Umbilical cord (tissue), 2 donors: ENCODE results near the gene PSME3IP1. TPM values are rescaled to one million over a fixed set of nuclear protein-coding genes. Genes with fewer than 3 reads are reported as not detected.

Experiments
- DNase-seq: peaks from one replicate; pipeline ENCODE4 v3.0.0-alpha.2; 2015; ENCODE audit warnings: low spot score
- total RNA-seq: library from RNA; depleted of rRNA; stranded (reverse); fragments of >200 nt; gene quantifications from one replicate; pipeline ENCODE4 v1.2.3, GENCODE V29; 2014; ENCODE audit warnings: low replicate concordance; ENCODE audit not compliant: insufficient read depth

PSME3IP1 gene
- total RNA-seq, 1 donor from 2014 or later, result 29.1 TPM

DNA sequence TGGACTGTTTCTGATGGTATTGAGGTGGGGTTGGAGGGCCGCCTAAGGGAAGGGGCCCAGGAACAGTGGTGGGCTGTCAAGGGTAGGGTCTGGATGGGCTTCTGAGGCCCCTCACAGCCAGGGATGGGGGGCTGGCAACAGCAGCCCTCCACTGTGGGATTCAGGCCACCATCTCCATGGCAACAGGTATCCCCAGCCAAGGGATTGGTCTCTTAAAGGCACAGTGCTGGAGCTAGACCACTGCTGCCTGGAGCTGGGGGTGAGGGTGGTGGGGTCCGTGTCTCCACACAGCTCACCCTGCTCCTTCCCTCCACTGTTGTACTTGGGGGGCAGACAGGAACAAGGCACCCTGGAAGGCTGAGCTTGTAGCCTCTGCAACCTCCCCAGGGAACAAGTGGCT is 41.8 kb downstream of the PSME3IP1 start:
- no peak for DNase-seq

DNA sequence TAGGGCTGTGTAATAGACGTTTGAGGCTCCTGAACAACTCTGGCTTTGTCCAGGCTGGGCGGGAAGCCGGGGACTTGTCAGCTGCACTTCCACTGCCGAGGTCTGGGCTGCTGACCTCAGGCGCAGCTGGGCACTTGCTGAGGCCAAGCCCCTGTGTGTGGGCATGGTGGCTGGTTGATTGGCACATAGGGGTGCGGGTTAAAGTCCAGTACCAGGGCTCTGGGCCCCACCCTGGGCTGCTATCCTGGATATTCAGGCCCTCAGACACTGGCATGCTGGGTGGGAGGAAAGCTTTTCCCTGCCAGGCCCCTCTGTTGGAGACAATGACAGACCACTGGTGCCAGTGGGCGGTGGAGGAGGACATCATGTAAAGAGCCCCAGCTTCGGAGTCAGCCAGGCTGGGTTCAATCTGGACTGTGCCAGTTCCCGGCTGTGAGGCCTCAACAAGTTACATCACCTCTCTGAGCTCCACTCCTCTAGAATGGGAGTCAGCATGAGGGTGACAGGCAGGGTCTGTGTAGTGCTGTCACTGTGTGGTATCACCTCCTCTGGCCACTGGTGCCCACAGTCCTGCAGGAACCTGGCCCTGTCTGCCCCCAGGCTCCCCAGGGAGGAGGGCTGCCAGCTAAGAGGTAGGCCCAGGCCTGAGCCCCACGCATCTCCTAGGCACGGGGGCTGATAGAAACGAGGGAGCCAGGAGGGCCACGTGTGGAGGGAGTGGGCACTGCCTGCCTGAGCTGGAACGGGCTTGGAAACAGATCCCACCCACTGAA is 42.5 kb downstream of the PSME3IP1 start:
- DNase-seq, result no peak

DNA sequence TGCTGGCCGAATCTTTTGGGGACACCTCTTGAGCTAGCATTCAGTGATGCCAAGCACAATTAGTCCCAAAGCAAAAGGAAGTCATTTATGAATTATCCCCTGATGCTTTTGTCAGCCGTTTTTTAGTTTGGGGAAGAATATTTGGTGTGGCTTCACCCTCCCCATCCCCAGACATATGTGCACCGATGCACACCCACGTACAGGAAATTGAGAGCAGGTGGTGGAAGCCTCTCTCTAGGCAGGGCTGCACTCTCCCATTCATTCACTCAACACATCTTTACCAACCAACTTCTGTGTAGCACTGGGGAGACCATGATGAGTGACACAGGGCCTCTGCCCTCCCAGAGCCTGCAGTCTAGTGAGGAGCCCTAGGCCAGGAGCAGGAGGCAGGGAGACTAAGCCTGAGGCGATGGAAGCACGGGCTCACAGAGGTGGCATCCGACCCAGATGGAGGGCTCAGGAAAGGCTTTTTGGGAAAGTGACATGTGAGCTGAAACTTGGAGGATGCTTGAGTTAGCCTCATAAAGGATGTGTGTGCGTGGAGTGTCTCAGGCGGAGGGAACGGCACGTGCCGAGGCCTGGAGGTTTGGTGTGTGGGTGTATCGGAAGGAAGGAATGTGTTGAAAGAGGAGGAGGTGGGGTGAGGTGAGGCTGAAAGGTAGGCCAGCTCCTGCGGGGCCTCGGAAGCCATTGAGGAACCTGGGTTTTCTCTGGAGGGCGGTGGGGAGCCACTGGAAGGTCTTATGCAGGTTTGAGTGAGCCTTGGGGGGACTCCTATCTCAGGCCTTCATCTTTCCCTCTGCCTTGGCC is 43.8 kb downstream of the PSME3IP1 start:
- DNase-seq, result no peak

DNA sequence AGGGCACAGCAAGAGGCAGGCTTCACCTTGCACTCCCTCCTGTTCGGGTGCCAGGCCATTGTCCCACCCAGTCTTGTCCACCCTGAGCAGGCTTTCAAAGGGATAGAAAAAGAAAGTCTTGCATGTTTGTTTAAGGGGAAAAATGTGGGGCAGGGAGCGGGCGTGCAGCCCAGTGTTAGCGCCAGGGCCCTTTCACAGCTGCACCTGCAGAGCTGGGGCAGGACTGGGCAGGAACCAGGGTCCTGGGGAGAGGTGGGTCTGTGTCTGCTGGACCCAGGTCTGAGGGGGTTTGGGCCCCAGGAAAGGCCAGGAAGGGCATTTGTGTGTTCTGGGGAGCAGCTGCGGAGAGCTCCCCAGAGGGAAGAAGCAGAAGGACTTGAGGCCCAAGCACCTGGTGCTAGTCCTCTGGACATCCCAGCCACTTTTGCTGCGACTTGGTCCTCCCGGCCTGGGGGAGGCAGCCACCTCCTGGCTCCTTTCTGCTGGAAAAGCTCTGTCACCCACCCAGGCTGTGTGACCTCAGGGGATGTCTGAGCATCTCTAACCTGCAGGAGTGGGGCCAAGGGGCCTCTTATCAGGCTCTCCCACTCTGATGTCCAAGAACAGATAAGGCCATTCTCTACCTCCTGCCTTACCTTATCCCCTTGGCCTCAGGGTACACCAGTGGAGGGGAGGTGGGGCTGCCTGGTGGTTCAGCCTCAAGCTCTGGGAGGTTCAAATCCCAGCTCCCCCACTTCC is 44.7 kb downstream of the PSME3IP1 start:
- no peak for DNase-seq

DNA sequence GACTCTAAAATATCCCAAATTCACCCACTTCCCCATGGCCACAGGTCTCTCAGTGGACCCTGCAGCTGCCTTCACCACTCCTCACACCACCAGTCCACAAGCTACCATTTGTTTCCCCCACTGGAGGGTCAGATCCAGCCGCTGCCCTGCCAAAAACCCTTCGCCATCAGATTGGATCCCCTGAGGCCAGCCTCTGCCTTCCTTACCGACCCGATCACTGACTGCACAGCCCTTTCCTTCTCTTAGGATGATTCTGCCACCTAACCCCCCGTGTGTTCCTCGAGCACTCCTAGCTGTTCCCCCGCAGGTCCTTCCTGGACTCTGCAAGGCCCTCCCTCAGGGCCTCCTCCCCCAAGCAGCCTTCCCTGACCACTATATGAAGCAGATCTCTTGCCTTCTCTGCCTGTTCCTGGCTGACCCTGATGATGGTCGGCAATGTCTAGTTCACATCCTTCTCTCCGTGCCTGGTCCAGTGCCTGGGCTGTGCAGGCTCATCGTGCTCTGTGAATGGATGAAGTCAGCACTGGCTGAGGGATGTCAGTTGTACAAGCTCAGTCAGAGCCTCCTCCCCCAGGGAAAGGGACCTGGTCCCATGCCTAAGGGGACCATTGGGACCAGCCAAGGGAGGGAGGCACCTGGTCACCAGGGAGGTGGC is 47.4 kb downstream of the PSME3IP1 start:
- DNase-seq, result no peak

DNA sequence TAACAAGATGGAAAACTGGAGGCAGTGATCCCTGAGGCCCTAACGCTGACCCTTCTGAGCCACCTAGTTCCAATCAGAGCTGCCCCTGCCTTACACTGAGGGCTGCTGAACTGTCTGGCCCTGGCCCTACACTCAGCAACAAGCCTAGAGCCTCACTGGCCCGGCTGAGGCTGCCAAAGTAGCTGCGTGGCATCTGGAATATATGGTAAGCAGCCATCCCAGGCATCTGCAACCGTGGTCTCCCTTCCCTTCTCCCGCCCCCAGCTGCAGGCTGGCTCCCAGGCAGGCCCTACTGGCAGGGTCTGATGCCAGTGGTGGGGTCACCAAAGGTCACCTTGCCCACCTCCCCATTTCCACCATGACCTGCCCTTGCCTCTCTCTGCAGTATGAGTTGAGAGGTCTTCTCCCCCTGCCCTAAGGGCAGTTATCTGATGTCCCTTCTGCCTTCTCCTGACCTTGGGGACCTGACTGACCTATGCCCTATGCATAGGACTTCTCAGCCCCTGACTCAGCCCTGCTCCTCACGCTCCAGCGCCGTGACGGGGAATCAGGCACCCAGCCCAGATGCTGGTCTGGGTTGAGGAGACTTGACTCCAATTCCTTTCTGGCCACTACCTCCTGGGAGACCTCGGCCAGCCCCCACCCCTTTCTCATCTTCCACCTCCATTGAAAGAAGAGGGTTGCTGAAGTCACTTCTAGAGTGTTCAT is 48.1 kb downstream of the PSME3IP1 start:
- no peak for DNase-seq

DNA sequence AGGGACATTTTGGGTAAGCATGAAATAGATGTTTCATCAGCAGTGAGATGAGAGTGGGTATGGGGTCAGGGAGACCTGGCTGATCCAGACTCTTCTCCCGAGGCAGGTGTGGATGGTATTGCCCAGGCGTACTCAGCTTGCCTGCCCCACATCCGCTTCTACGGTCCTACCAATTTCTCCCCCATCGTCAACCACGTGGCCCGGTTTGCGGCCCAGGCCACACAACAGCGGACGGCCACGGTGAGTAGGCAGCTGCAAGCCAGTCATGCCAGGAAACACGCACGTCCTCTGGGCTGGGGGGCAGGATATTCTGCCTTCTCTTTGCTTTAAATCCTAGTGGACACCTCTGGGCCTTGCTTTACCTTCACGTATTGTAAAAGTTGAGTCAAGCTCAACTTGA is 48.8 kb downstream of the PSME3IP1 start:
- no peak for DNase-seq

DNA sequence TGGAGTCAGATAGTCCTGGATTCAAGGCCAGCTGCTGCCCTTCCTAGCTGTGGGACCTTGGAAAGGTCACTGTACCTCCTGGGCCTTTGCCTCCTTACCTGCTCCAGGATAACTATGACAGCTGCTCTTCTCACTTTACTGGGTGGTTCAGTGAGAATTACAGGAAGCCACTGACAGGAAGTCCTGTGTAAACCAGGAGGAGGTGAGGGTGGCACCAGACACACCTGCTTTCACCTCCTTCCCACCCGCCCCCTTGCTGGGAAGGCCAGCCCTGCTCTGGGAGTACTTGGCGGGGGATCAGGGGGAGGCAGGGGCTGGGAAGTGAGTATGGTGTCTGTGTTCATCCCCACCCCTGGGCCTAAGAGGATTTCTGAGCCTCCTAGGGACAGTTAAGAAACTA is 50.9 kb downstream of the PSME3IP1 start:
- no peak for DNase-seq

DNA sequence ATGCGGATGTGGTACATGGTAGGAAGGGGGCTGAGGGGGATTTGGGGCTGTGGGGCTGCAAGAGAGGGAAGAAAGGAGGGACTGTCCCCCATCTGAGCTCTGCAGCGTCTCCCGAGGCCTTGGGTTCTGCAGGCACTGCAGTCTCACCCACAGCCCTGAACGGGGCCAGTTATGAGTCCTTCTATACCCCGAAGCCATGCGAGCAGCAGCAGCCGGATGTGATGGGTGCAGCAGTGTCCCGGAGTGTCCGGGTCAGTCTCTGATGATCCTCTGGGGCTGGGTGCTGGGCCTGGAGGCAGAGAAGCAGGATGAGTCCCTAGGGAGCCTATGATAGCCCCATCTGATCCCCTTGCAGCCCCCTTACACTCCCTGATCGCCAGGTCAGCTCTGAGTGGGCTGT is 52.0 kb downstream of the PSME3IP1 start:
- DNase-seq, result no peak

DNA sequence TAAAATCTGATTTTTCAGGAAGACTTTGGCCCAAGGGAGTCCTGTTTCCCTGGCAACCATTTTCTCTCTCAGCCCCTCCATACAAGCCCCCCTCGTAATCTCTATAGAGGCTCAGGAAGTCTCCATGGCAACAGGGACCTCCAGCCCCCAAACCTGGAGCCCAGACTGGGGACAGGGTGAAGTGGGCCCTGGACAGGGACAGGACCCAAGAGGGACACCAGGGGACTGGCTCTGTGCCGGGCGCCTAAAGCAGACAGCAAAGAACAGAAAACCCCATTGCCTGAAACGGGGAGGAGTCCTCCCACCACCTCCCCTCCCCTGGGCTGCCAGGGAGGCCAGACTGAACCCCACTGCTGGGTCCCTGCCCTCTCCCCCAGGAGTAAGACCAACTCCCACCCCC is 52.8 kb downstream of the PSME3IP1 start:
- no peak for DNase-seq

DNA sequence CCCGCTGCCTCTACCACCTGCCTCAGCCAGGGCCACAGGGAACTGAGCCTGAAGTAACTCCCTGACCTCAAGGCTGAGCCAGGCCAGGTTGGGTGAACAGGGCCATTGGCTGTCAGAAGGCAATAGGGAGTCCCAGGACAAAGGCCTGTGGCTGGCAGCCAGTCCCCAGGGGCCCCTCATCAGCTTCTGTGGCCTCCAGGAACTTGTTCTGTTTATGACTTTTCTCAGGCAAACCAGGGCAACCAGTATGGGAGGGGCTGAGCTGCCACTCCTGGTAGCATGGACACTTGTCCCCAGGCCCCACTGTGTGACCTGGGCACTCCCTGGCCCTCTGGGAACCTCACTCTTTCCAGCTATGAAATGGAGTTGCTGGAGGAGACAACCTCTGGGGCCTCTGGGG is 53.4 kb downstream of the PSME3IP1 start:
- no peak for DNase-seq

DNA sequence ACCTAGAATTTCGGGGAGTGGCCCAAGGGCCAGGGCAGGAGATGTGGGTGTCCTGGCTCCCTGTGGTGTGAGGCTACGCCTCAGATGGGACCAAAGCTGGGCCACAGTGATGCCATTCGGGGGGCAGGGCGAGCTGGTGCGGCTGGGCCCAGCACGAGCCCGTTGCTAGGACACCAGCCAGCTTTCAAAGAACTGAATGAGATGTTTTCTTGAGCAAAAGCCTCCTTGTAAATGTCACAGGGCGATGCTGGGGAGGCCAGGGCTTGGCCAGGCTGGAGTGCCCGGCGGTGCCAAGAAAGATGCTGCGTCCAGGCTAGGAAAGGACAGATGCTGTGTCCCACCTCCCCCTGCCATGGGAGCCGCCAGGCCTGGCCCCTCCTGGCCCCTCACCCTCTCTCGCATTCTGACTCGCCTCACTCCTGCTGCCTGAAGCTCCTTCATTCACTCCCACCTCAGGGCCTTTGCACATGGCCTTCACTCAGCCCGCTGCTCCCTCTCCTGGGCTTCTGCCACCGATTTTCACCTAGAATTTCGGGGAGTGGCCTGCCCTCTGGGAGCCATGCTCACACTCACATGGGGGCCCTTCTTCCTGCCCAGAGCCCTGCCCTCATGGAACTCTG is 54.4 kb downstream of the PSME3IP1 start:
- no peak for DNase-seq

DNA sequence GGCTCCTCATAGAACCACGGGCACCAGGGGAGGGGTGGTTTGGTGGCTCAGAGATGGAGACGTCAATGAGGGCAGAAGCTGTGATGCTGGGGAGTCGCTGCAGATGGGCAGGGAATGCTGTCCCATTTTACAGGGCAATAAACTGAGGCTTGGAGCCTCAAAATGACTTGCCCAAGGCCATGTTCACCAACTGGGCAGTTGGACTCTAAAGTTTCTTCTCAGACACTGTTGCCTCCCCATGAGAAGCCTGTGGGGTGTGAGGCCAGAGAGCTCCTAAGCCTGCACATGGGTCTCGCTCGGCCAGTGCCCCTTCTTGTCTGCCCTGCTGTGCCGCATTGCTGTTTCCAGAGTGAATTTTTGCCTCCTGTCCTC is 54.9 kb downstream of the PSME3IP1 start:
- no peak for DNase-seq

DNA sequence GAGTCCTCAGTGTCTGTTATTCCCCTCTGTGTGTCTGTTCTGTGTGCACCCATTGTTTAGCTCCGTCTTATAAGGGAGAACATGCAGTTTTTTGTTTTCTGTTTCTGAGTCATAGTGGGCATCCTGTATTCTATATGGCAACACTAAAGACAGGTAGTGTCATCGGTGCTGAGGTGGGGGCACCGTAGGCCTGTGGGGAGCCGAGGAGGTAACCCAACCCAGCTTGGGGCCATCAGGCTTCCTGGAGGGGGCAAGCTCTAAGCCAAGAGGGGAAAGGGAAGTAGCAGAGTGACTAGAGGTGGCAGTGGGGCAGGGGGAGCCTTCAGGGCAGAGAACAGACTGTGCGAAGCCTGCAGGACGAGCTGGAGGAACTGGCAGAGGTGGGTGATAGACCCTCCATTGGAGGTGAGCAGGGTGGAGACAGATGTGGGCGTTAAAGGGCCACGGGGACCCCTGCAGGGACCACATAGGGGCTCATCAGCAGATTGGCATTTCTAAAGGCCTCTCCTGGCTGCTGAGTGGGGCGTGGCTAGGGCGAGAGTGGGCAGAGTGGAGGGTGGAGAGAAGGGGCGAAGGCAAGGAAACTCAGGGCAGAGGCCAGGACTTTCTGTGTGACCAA is 57.0 kb downstream of the PSME3IP1 start:
- no peak for DNase-seq

DNA sequence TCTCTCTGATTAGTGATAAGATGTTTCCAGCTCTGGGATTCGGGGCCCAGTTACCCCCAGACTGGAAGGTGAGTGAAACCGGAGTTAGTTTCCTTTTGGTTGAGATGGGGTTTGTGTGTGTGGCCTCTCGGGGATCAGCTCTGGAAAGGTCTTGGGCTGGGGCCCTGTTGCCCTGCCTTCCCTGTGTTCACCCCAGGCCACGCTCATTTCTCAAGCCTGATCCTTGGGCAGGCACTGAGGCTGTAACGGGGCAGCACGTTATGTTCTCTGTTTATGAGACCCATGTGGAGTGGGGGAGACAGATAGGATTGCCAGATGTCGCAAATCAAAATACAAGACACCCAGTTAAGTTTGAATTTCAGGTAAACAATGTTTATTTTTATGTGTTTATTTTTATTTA is 58.0 kb downstream of the PSME3IP1 start:
- DNase-seq, result no peak

DNA sequence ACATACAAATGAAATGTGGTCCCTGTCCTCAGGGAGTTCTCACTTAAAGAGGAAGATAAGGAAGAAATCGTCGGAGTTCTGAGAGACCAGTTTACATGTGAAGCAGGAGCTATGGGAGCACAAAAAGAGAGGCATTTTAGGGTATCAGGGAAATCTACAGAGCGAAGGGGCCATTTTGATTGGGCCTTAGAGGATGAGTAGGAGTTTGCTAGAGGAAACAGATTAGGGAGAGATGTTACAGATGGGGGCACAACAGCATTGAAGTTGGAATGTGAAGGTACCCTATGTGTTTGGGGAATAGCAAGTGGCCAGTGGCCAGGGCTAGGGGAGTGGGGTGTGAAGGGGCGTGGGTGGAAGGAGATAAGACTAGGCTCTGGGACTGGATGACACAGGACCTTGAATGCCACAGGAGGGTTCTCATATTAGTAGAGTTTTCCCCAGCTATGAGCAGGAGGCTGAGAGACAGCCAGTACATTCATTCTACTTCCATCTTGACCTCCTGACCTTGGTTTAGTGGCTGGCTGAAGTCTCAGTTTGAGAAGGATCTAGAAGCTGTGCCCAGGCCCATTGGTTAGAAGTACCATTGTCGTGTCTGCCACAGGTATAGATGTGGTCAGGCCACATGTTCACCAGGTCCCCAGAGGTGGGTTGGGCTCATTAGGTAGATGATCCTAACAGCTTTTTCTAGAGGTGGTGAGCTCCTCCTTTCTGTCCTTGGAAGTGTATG is 58.6 kb downstream of the PSME3IP1 start:
- no peak for DNase-seq

DNA sequence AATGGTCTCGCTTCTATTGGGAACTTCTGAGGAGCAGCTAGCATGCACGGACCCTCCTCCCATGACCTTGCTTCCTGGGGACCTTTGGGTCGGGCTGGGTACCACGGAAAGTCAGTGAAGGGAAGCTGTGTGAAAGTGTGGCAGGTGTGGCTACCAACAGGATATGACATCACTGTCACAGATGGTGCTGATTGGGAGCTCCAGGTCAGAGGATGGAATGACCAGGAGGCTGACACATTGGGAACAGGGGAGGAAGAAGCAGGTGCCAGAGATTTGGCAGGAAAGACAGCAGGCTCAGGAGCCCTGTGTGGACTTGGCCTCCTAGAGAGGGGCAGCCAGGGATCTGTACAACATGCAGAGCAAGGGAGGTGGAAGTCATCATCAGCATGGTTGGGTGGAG is 59.4 kb downstream of the PSME3IP1 start:
- no peak for DNase-seq

DNA sequence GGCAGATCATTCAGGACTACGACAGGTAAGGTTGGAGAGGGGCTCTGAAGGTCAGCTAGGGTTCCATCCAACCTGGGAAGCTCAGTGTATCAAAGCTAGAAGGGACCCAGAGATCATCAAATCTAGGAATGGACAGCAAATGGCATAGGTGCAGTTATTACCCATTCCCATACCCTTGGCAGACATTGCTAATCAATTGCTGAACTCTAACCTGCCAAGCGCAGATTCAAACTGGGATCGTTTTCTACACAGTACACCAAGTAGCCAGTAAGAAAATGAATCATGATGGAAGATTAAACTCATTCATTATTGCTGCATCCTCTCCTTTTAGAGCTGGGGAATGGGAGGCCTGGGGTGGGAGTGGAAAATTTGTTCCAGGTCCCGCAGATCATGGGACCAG is 59.9 kb downstream of the PSME3IP1 start:
- DNase-seq, result no peak

DNA sequence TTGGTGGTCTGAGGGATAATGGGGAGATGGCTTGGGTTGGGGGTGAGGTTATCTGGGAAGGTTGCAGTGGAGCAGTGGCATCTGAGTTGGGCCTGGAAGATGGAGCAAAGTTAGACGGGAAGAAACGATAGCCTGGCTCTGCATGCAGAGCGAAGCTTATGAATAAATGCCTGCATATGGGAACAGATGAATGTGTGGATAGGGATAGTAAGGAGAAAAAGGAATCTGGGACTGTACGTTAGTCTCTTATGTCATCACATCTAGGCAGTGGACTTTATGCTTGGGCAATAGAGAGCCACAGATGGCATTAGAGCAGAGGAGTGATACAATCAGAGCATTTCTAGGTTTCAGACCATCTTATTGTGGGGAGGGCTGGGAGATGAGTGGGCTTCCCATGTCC is 60.5 kb downstream of the PSME3IP1 start:
- no peak for DNase-seq
